Stimulated activated CD4-positive, alpha-beta T cell treated with anti-CD3 and anti-CD28 coated beads, TNF-alpha, amount 100 ng/mL, for 4 hours (primary cell): ENCODE results near the gene CCDC91.
"Not testable (repeated sequence)": the region's sequence is repeated elsewhere in the genome, so short reads cannot be mapped to it uniquely, and the experiment has no call there.

ENCODE experiments used
- DNase-seq, 3 experiments: peaks; one replicate each; pipeline ENCODE4 v3.0.0-alpha.2; 2020; ENCODE audit warnings: low read depth in 3 of 3

CCDC91 gene

DNA sequence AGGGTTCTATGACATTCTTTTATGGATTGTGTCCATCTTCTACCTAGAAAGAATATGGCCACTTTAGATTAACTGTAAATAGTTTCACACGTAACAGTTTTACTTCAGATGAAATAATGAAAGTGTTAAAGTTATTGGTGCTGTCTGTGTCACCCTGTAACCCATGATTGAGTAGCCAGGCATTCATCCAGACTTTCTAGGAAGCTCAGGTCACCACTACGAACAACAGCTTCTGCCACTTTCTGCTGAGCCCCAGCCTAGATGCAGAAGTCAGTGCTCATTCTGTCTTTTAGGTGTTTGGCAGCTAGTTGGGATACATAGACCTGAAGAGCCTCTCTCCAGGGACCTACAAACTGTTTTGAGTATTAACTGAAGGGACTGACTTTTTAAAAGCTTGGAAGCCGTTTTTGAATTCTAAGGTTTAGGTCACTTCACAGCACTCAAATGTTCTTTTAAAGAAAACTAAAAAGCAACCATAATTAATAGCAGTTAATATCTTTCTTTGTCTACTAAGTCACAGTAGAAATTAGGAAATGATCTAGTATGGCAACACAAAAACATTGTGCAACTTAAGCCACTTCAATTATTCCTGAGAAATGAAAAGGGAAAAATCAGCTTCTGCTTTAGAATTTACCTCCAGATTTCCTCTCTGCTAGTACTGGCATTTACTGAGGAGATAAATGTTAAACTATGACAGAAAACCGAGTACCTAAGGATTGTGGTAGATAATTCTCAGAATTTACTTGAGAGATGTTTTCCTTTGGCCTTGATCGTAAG lies 266.9 kb downstream of the CCDC91 start:
- no peak for DNase-seq

GRCh38 chr12:28457785-28458184 lies 267.5 kb downstream of the CCDC91 start:
- DNase-seq = no peak

- no peak for DNase-seq
Observed at GRCh38 chr12:28459481-28459880, 269.2 kb downstream of the CCDC91 start.

DNA sequence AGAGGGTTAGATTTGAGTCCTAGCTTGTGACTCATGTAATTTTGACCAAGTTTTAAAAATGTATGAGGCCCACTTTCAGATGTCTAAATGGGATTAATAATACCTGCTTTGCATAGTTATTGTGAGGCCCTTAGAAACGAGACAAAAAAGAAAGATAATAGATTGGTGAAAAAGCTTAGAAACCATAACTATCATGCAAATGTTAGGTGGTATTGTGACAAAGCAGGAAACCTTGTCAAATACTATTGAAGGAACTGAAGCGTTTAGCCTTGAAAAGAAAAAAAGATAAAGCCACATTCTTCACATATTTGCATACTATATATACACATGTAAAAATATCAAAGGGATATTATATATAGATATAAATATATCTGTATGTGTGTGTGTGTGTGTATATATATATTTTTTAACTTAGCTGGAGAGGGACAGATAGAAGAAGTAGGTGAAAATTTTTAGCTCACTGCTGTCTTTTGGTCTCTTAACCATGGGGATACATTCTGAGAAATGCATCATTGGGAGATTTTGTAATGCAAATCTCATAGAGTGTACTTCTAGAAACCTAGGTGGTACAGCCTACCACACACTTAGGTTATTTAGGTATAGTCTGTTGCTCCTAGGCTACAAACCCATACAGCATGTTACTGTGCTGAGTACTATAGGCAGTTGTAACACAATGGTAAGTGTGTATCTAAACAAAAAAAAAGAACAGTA lies 270.3 kb downstream of the CCDC91 start:
- DNase-seq = no peak

- DNase-seq = no peak
Observed at GRCh38 chr12:28463396-28463795, 273.1 kb downstream of the CCDC91 start.

GRCh38 chr12:28471762-28472161 lies 281.5 kb downstream of the CCDC91 start:
- DNase-seq = not testable (repeated sequence)

- not testable (repeated sequence) for DNase-seq
Observed at GRCh38 chr12:28476206-28476605, 285.9 kb downstream of the CCDC91 start.

DNA sequence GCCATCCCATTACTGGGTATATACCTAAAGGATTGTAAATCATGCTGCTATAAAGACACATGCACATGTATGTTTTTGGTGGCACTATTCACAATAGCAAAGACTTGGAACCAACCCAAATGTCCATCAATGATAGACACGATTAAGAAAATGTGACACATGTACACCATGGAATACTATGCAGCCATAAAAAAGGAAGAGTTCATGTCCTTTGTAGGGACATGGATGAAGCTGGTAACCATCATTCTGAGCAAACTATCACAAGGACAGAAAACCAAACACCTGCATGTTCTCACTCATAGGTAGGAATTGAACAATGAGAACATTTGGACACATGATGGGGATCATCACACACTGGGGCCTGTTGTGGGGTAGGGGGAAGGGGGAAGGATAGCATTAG lies 288.8 kb downstream of the CCDC91 start:
- not testable (repeated sequence) for DNase-seq

- DNase-seq = no peak
Observed at GRCh38 chr12:28479683-28480082, 289.4 kb downstream of the CCDC91 start.

- DNase-seq = no peak
Observed at GRCh38 chr12:28484156-28484555, 293.9 kb downstream of the CCDC91 start.

DNA sequence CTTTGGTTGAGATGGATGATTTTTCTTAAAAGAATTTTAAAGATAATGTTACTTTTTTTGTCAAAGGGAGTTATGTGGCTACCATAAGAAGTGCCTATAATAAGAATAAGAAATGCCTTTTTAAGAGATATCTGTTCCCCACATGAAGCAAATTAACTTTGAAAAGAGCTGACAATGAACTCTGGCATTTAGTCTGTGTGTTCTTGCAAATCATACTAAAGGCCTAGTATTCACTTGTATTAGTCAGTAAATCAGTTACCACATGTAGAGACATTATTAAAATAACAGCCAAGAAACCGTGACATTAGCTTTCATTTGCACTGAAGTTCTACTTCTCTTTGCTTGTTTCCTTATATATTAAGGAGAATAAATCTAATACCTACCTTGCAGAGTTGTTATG lies 296.3 kb downstream of the CCDC91 start:
- no peak for DNase-seq

GRCh38 chr12:28489246-28489645 lies 299.0 kb downstream of the CCDC91 start:
- no peak for DNase-seq

DNA sequence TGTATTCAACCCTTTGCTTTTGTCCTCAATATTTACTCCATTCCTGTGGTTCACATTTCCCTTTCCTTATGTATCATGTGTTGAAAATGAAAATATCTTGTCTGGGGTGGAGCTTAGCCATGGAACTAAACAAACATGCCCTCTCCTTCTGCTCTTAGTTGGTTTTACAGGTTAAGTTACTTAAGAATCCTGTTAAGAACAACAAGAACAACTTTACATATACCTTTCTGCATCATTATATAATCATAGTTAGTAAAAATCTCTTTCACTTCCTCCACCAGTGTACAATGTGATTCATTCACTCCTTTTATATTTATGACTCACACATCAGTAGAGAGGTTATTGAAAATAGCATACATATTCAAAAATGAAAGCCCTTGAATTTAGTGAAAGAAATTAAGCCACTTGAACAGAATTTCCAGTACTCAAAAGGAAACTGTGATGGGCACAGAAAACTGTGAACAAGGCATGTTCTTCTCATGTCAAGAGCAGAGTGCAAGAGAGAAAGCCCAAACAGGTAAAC lies 307.7 kb downstream of the CCDC91 start:
- DNase-seq = no peak

DNA sequence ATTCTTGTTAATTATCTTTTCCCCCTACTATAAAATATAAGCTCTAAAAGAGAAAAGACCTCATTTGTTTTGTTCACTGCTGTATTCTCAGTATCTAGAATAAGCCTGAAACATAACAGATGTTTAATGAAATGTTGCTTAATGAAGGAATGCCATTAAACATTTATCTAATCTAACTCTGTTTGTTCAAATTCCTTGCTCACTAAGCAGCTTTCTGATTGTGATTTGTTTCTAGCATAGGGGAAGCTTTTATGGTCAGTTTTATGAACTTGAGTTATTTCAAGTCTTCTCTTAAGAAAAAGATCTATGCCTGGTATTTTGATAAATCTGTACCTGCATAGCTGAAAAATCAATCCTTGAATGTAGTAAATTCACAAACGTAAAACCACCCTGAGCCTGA lies 308.6 kb downstream of the CCDC91 start:
- no peak for DNase-seq

GRCh38 chr12:28500373-28501024 lies 310.2 kb downstream of the CCDC91 start:
- DNase-seq = no peak

DNA sequence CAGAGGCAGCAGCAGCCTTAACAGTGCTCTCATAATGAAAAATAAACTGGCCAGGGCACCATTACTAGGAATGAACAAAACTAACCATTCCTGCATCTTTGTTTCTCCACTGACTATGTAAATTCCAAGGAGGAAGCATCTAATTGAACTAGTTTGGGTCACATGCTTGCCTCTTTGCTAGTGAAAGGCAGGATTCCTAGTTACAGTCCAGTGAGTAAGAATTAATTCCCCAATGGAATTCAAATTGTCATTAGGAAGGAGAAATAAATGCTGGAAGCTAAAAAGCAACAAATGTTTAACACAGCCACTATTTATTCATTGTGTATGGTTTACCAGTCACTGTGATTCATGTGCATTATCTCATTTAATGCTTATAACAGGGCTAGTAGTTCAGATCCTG lies 316.0 kb downstream of the CCDC91 start:
- no peak for DNase-seq

DNA sequence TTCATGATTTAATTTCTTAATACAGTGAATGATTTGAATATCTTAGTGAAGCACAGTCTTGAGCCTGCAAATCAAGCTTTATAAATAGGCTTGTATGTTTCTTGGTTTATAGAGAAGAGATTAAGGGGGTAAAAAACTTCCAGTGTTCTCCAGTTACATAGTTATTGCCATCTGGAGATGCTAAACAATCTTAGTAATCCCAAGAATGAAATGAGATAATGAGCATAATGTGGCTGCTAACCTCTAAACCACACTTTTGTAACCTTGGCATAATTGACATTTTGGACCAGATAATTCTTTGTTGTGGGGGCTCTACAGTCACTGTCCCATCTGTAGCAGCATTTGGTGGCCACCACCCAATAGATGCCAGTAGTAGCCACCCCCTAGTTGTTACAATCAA lies 316.8 kb downstream of the CCDC91 start:
- no peak for DNase-seq

DNA sequence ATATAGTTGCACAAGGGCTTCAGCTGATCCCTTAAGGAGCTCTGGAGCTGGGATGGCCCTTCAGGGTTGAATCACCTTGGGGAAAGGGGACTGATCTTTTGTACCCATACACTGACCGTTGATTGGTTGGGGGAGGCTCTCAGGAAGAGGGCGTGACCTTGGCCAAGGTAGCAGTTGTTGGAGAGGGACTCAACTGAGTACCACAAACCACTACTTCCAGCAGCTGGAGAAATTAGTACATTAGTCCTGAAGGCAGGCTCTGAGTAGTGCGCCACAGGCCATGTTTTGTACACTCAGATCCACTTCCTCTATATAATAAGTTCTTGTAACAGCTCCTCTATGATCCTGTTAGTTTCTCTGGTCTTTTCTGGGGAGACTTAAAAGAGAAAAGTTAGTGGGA lies 317.6 kb downstream of the CCDC91 start:
- no peak for DNase-seq

DNA sequence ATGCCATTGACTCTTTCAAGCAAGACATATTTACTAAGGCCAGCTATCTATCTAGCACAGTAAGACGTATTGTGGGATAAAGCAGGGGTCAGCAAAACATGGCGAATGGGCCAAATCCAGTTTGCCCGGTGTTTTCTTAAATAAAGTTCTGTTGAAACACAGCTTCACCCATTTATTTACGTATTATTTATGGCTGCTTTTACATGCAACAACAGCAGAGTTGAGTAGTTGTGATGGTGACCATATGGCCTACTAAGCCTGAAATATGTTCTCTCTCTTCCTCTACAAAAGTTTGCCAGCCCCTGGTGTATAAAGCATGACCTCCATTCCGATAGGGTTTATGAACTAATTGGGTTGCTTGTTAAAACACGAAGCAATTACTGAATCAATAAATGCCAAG lies 322.1 kb downstream of the CCDC91 start:
- DNase-seq = no peak

- no peak for DNase-seq
Observed at GRCh38 chr12:28512876-28513275, 322.6 kb downstream of the CCDC91 start.

GRCh38 chr12:28513983-28514382 lies 323.7 kb downstream of the CCDC91 start:
- no peak for DNase-seq

DNA sequence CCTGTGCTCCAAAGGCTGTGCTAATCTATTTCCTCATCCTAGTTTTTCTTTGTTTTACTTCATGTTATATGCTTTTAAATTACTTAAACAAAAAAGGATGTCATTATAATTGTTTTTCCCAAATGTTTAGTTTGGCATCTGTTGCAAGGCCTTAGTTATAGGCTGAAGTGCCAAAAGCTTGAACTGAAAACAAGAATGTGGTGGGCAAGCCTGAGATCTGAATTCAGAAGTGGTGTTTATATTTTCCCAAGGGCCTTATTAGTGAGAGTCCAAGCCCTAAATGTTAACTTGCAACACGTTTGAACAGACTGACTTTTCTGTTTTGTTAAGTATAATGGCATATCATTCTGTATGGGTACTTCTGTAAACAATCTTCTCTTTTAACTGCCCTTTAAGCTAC lies 326.8 kb downstream of the CCDC91 start:
- no peak for DNase-seq
